ENCODE results near the gene TEAD2. TPM values are rescaled to one million over a fixed set of nuclear protein-coding genes. Genes with fewer than 3 reads are reported as not detected.

Gene TEAD2
- total RNA-seq, 1 donor from 2014 or later = 58.2 TPM

DNA sequence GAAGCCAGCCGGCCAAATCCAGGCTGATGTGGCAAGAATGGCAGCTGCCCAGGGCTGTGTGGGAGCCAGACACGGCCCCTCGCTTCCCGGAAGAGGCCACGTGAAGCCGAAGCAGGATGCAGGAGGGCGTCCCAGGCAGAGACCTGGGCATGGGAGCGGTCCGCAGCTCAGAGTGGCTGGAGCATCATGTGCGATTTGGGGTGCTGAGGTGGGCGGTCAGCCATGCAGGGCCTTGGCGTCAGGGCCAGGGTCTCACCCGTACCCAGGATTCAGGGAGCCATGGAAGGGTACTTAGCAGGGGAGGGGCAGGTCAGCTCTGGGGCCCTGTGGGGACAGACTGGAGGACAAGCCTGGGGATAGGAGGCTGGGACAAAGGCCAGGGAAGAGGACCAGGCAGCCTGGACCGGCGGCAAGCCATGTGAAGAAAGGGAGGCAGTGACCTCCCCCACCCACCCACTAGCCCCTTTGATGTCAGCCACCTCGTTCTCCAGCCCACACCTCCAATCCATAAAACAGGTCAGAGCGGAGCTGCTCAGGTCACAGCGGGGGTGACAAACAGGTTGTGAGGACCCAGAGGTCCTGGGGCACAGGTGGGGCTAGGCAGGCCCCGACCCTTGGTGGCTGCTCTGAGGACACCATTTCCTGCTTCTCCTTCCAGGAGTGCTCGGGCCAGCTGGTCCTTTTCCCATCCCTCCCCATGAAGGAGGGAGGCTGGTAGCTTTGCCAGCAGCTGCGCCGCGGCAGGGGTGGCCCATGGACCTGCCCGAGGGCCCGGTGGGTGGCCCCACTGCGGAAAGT, 28.1 kb upstream of the TEAD2 start:
- no peaks in the 10 kb centered on the region for H3K9me3 ChIP-seq (ENCODE audit: insufficient read depth, low read depth, low read length)
- no peaks in the 10 kb centered on the region for H3K79me2 ChIP-seq (ENCODE audit: insufficient read depth, low read length)
- no peak overlapping the region for H3K9ac ChIP-seq (ENCODE audit: low read length)
- H3K4me1 ChIP-seq (ENCODE audit: insufficient read depth, low read length) = no peaks in the 10 kb centered on the region
- no peaks in the 10 kb centered on the region for H3K36me3 ChIP-seq (ENCODE audit: insufficient read depth, low read length)
- no peak overlapping the region for H3K27ac ChIP-seq (ENCODE audit: low read depth, low read length)
- H3K27me3 ChIP-seq (ENCODE audit: insufficient read depth, low read length) = peaks cover 2% of the 10 kb centered on the region
- Mint-ChIP-seq H3K36me3 (ENCODE audit: low read depth, unreplicated experiment) (no peaks in the 10 kb centered on the region), H3K9me3 (ENCODE audit: unreplicated experiment) (no peaks in the 10 kb centered on the region), H3K27me3 (ENCODE audit: low read depth, unreplicated experiment) (peaks cover 35% of the 10 kb centered on the region), H3K27ac (ENCODE audit: unreplicated experiment) (no peak overlapping the region), H3K4me3 (ENCODE audit: unreplicated experiment) (no peak overlapping the region), H3K4me1 (ENCODE audit: low read depth, unreplicated experiment) (no peaks in the 10 kb centered on the region)
- FAIRE-seq (no peak), DNase-seq (ENCODE audit: low read depth) (no peak)
- H2AFZ ChIP-seq (ENCODE audit: low read depth, low read length) = no peak overlapping the region
- H3K4me3 ChIP-seq (ENCODE audit: insufficient read depth, low read depth, low read length) = no peak overlapping the region
- TF ChIP-seq EZH2 (IDR thresholded peaks at IDR 0.05; ENCODE audit: insufficient read depth, low read length) = no peak
- TF ChIP-seq CTCF (IDR thresholded peaks at IDR 0.05; ENCODE audit: insufficient read depth, low read depth, low read length) = no peak
- H4K20me1 ChIP-seq (ENCODE audit: insufficient read depth, low read length) = no peaks in the 10 kb centered on the region
- no peak overlapping the region for H3K4me2 ChIP-seq (ENCODE audit: low read length)

- H4K20me1 ChIP-seq (ENCODE audit: insufficient read depth, low read length) = no peaks in the 10 kb centered on the region
- H3K79me2 ChIP-seq (ENCODE audit: insufficient read depth, low read length) = no peaks in the 10 kb centered on the region
- no peak for FAIRE-seq
- H3K27ac ChIP-seq (ENCODE audit: low read depth, low read length) = no peak overlapping the region
- H2AFZ ChIP-seq (ENCODE audit: low read depth, low read length) = no peak overlapping the region
- peaks cover 2% of the 10 kb centered on the region for H3K27me3 ChIP-seq (ENCODE audit: insufficient read depth, low read length)
- Mint-ChIP-seq H3K4me3 (ENCODE audit: unreplicated experiment) (no peak overlapping the region), H3K27me3 (ENCODE audit: low read depth, unreplicated experiment) (peaks cover 32% of the 10 kb centered on the region), H3K4me1 (ENCODE audit: low read depth, unreplicated experiment) (no peaks in the 10 kb centered on the region), H3K27ac (ENCODE audit: unreplicated experiment) (no peak overlapping the region), H3K9me3 (ENCODE audit: unreplicated experiment) (no peaks in the 10 kb centered on the region), H3K36me3 (ENCODE audit: low read depth, unreplicated experiment) (no peaks in the 10 kb centered on the region)
- TF ChIP-seq CTCF (IDR thresholded peaks at IDR 0.05; ENCODE audit: insufficient read depth, low read depth, low read length) (no peak), EZH2 (IDR thresholded peaks at IDR 0.05; ENCODE audit: insufficient read depth, low read length) (no peak)
- no peaks in the 10 kb centered on the region for H3K4me1 ChIP-seq (ENCODE audit: insufficient read depth, low read length)
- no peak overlapping the region for H3K9ac ChIP-seq (ENCODE audit: low read length)
- H3K4me2 ChIP-seq (ENCODE audit: low read length) = no peak overlapping the region
- H3K4me3 ChIP-seq (ENCODE audit: insufficient read depth, low read depth, low read length) = no peak overlapping the region
- H3K36me3 ChIP-seq (ENCODE audit: insufficient read depth, low read length) = no peaks in the 10 kb centered on the region
- H3K9me3 ChIP-seq (ENCODE audit: insufficient read depth, low read depth, low read length) = no peaks in the 10 kb centered on the region
- DNase-seq (ENCODE audit: low read depth) = no peak
Observed at GRCh38 chr19:49389406-49389805, 27.2 kb upstream of the TEAD2 start.

- no peak for TF ChIP-seq CTCF (IDR thresholded peaks at IDR 0.05; ENCODE audit: insufficient read depth, low read depth, low read length)
- no peak for TF ChIP-seq EZH2 (IDR thresholded peaks at IDR 0.05; ENCODE audit: insufficient read depth, low read length)
- H4K20me1 ChIP-seq (ENCODE audit: insufficient read depth, low read length) = no peaks in the 10 kb centered on the region
- no peak within 1 kb of the TSS for H3K4me2 ChIP-seq (ENCODE audit: low read length)
- no peak for FAIRE-seq
- no peak for DNase-seq (ENCODE audit: low read depth)
- H3K4me1 Mint-ChIP-seq (ENCODE audit: low read depth, unreplicated experiment) = no peaks in the 10 kb centered on the region
- no peaks in the 10 kb centered on the region for H3K36me3 ChIP-seq (ENCODE audit: insufficient read depth, low read length)
- no peak within 1 kb of the TSS for H3K27ac Mint-ChIP-seq (ENCODE audit: unreplicated experiment)
- H3K79me2 ChIP-seq (ENCODE audit: insufficient read depth, low read length) = no peaks in the 10 kb centered on the region
- H3K4me3 ChIP-seq (ENCODE audit: insufficient read depth, low read depth, low read length) = no peak within 1 kb of the TSS
- H3K36me3 Mint-ChIP-seq (ENCODE audit: low read depth, unreplicated experiment) = no peaks in the 10 kb centered on the region
- no peaks in the 10 kb centered on the region for H3K4me1 ChIP-seq (ENCODE audit: insufficient read depth, low read length)
- peaks cover 20% of the 10 kb centered on the region for H3K27me3 Mint-ChIP-seq (ENCODE audit: low read depth, unreplicated experiment)
- H3K27me3 ChIP-seq (ENCODE audit: insufficient read depth, low read length) = peaks cover under 1% of the 10 kb centered on the region
- no peaks in the 10 kb centered on the region for H3K9me3 ChIP-seq (ENCODE audit: insufficient read depth, low read depth, low read length)
- H3K9ac ChIP-seq (ENCODE audit: low read length) = no peak within 1 kb of the TSS
- no peak within 1 kb of the TSS for H3K27ac ChIP-seq (ENCODE audit: low read depth, low read length)
- H3K9me3 Mint-ChIP-seq (ENCODE audit: unreplicated experiment) = no peaks in the 10 kb centered on the region
- no peak within 1 kb of the TSS for H2AFZ ChIP-seq (ENCODE audit: low read depth, low read length)
- no peak within 1 kb of the TSS for H3K4me3 Mint-ChIP-seq (ENCODE audit: unreplicated experiment)
Observed at GRCh38 chr19:49387936-49388372, 25.7 kb upstream of the TEAD2 start, which contains the start of gene KASH5. Gene KASH5, plus strand, starts transcription at chr19:49388249. Its CDS starts 2,635 bp downstream, at chr19:49390884.
